IPS DF 6.9 (cell line): ENCODE results near the gene PDCD1.

Experiments used
- DNase-seq: peaks from one replicate; pipeline ENCODE4 v3.0.0-alpha.2; 2013; ENCODE audit warnings: low read depth, low spot score
- H3K27ac ChIP-seq: one replicate; pipeline ENCODE4 v1.5.1; 2013; ENCODE audit warnings: low read length, control low read depth
- H3K27me3 ChIP-seq: 2 replicates; pipeline ENCODE4 v1.6.1; 2013; ENCODE audit warnings: mild to moderate bottlenecking, low read length; ENCODE audit not compliant: control insufficient read depth, insufficient read depth
- H3K36me3 ChIP-seq: 2 replicates; pipeline ENCODE4 v1.6.1; 2013; ENCODE audit warnings: low read length; ENCODE audit not compliant: control insufficient read depth, insufficient read depth
- H3K4me1 ChIP-seq: 2 replicates; pipeline ENCODE4 v1.6.1; 2013; ENCODE audit warnings: low read length; ENCODE audit not compliant: control insufficient read depth, insufficient read depth
- H3K4me3 ChIP-seq: 2 replicates; pipeline ENCODE4 v1.5.1; 2013; ENCODE audit warnings: mild to moderate bottlenecking, low read length
- H3K9me3 ChIP-seq: 2 replicates; pipeline ENCODE4 v1.6.1; 2013; ENCODE audit warnings: low read length, inconsistent platforms; ENCODE audit not compliant: control insufficient read depth, insufficient read depth
- WGBS: extraction: QIAGEN DNeasy Blood & Tissue Kit; methylation state at CpG from one replicate; pipeline ENCODE4 v1.1.7; 2013; ENCODE audit warnings: mixed read lengths, missing lambda C conversion rate; ENCODE audit not compliant: insufficient read length, insufficient coverage; 5-methylcytosine and 5-hydroxymethylcytosine counted together

The PDCD1 gene

GRCh38 chr2:241855245-241855887, 3.3 kb downstream of the PDCD1 start:
- WGBS: no CpG with 5 or more reads among the region's 18 CpGs
- Histone ChIP-seq H3K4me3 (no peak overlapping the region), H3K27ac (no peak overlapping the region), H3K4me1 (peaks cover 8% of the 10 kb centered on the region; the same call in 1 of the 2 replicates), H3K9me3 (no peaks in the 10 kb centered on the region), H3K36me3 (no peaks in the 10 kb centered on the region; the same call in 1 of the 2 replicates), H3K27me3 (no peaks in the 10 kb centered on the region)
- DNase-seq: no peak

DNA sequence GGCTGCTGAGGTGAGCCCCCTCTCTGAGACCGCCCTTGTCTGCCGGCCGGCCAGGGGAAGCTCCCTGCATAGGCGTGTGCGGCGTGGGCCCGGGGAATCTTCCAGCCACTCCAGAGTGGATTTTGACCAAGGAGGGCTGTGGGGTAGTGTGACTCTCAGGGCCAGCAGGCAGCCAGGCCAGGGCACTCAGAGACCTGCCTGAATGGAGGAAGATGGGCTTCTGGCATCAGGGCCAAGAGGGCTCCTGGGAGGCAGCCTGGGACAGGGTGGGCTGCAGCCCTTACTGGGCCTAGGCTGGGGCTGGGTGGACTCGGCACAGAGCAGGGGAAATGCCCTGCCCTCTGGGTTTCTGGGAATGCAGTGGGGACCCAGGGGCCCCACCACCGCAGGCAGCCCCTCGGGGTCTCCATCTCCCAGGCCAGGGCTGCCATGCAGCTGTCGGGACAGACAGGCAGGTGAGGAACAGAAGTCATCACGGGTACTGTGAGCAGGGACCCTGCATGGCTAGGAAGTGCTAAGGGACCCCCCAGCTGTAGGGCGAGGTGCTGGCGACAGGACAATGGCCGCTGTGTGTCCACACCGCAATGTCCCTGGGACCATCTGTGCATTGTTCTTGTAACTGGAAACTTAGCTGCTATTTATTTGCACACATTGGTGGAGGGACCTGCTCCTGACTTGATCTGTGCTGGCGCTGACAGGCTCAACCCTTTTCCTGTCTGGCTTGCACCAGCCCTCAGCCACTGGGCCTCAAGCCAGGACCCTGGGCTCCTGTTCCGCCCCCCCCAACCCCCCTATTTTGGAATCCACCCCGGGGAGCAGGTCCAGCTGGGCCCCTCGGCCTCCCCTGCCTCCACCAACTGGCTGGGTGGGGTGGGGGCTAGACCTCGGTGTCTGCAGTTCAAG, 4.1 kb downstream of the PDCD1 start:
- no CpG with 5 or more reads among the region's 21 CpGs for WGBS
- H3K4me3 ChIP-seq: no peak overlapping the region
- no peaks in the 10 kb centered on the region; the same call in 1 of the 2 replicates for H3K36me3 ChIP-seq
- DNase-seq: no peak
- H3K4me1 ChIP-seq: peaks cover 8% of the 10 kb centered on the region; the same call in 1 of the 2 replicates
- H3K27me3 ChIP-seq: no peaks in the 10 kb centered on the region
- no peaks in the 10 kb centered on the region for H3K9me3 ChIP-seq
- no peak overlapping the region for H3K27ac ChIP-seq

- peaks cover 3% of the 10 kb centered on the region; the same call in 1 of the 2 replicates for H3K4me1 ChIP-seq
- no peak for DNase-seq
- no CpG with 5 or more reads among the region's 27 CpGs for WGBS
These were observed 4.9 kb downstream of the PDCD1 start for GRCh38 chr2:241853651-241854341.

DNA sequence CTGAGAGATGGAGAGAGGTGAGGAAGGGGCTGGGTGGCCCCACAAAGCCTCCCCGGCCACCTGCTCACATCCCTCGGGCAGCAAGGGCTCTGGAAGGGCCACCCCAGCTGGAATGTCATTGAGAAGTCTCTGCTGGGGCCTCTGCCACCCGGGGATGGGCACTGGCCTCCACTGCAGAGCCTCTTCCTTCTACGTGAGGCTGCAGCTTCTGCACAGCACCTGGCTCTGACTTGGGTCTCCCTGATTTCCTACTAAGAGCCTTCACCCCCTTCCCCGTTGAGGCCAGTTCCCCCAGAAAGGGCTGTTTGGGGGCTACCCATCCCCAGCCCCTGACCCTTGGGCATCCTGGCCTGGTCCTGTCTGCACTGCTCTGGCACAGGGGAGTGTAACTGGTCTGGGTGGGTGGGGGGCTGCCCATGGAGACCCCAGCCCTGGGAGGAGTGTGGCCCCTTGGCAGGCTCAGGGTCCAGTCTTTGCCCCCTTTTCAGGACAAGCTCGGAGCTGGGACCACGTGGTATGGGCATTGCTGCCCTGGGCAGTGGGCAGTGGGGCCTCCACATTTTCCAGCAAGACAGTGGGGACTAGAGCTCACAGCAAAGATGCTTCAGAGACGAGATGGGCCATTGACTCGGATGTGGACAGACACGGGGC, 5.6 kb downstream of the PDCD1 start:
- Histone ChIP-seq H3K4me3 (no peak overlapping the region), H3K27ac (no peak overlapping the region), H3K9me3 (no peaks in the 10 kb centered on the region), H3K4me1 (no peaks in the 10 kb centered on the region; the same call in 1 of the 2 replicates), H3K36me3 (no peaks in the 10 kb centered on the region; the same call in 1 of the 2 replicates), H3K27me3 (no peaks in the 10 kb centered on the region)
- WGBS: no CpG with 5 or more reads among the region's 10 CpGs
- DNase-seq: no peak

More at GRCh38 chr2:241853651-241854341, 4.9 kb downstream of the PDCD1 start:
- H3K36me3 ChIP-seq: no peaks in the 10 kb centered on the region; the same call in 1 of the 2 replicates
- no peaks in the 10 kb centered on the region for H3K27me3 ChIP-seq
- H3K9me3 ChIP-seq: no peaks in the 10 kb centered on the region
- no peak overlapping the region for H3K27ac ChIP-seq
- H3K4me3 ChIP-seq: no peak overlapping the region

DNA sequence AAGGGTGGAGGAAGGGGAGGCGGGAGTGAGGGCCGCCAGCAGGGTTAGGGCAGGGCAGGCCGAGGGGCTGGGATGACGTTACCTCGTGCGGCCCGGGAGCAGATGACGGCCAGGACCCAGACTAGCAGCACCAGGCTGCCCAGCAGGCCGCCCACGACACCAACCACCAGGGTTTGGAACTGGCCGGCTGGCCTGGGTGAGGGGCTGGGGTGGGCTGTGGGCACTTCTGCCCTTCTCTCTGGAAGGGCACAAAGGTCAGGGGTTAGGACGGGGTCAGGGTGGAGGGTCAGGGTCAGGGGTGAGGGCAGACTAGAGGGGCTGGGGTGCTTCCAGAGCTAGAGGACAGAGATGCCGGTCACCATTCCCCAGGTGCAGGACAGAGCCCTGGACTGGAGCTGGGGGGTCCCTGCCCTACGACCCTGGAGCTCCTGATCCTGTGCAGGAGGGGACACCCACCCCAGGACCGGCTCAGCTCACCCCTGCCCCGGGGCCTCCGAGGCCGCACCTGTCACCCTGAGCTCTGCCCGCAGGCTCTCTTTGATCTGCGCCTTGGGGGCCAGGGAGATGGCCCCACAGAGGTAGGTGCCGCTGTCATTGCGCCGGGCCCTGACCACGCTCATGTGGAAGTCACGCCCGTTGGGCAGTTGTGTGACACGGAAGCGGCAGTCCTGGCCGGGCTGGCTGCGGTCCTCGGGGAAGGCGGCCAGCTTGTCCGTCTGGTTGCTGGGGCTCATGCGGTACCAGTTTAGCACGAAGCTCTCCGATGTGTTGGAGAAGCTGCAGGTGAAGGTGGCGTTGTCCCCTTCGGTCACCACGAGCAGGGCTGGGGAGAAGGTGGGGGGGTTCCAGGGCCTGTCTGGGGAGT, 6.3 kb downstream of the PDCD1 start:
- no CpG with 5 or more reads among the region's 39 CpGs for WGBS
- no peaks in the 10 kb centered on the region for H3K27me3 ChIP-seq
- no peaks in the 10 kb centered on the region for H3K9me3 ChIP-seq
- H3K36me3 ChIP-seq: no peaks in the 10 kb centered on the region; the same call in 1 of the 2 replicates
- no peak overlapping the region for H3K4me3 ChIP-seq
- H3K4me1 ChIP-seq: no peaks in the 10 kb centered on the region; the same call in 1 of the 2 replicates
- no peak for DNase-seq
- H3K27ac ChIP-seq: no peak overlapping the region

DNA sequence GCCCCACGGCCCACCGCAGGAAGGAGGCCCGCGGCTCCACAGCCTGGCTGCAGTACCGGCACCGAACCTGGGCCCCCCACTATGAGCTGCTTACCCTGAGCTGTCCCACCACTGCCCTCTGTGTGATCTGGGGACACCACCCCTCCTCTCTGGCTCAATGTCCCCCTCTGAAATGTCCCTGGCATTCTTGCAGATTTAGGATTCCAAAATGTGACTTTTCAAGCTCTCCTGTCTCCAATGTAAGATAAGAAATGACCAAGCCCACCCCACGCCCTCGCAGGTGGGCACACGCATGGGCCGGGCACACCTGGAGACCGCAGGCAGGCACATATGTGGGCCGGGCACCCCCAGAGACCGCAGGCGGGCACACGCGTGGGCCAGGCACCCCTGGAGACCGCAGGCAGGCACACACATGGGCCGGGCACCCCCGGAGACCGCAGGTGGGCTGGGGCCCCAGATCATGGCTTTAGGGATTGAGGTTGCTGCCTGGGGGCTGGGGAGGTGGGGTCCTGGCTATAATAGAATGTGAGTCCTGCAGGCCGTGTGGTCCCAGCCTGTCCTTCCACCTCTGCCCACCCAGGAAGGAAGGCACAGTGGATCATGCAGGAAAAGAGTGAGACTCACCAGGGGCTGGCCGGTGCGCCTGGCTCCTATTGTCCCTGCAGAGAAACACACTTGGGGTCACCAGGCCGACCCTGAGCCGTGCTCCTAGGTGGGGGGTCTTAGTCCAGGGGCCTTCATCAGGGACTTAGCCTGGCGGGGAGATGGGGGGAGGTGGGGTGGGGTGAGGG, 7.2 kb downstream of the PDCD1 start:
- no peak overlapping the region for H3K27ac ChIP-seq
- no peaks in the 10 kb centered on the region; the same call in 1 of the 2 replicates for H3K4me1 ChIP-seq
- H3K9me3 ChIP-seq: no peaks in the 10 kb centered on the region
- WGBS: no CpG with 5 or more reads among the region's 26 CpGs
- no peaks in the 10 kb centered on the region; the same call in 1 of the 2 replicates for H3K36me3 ChIP-seq
- H3K4me3 ChIP-seq: no peak overlapping the region
- no peak for DNase-seq
- H3K27me3 ChIP-seq: no peaks in the 10 kb centered on the region; the same call in 1 of the 2 replicates

- Histone ChIP-seq H3K9me3 (no peaks in the 10 kb centered on the region), H3K4me3 (no peak overlapping the region), H3K36me3 (no peaks in the 10 kb centered on the region; the same call in 1 of the 2 replicates), H3K27me3 (no peaks in the 10 kb centered on the region; the same call in 1 of the 2 replicates), H3K4me1 (no peaks in the 10 kb centered on the region; the same call in 1 of the 2 replicates), H3K27ac (no peak overlapping the region)
- no CpG with 5 or more reads among the region's 27 CpGs for WGBS
- no peak for DNase-seq
These were observed 8.0 kb downstream of the PDCD1 start for GRCh38 chr2:241850544-241851324.

DNA sequence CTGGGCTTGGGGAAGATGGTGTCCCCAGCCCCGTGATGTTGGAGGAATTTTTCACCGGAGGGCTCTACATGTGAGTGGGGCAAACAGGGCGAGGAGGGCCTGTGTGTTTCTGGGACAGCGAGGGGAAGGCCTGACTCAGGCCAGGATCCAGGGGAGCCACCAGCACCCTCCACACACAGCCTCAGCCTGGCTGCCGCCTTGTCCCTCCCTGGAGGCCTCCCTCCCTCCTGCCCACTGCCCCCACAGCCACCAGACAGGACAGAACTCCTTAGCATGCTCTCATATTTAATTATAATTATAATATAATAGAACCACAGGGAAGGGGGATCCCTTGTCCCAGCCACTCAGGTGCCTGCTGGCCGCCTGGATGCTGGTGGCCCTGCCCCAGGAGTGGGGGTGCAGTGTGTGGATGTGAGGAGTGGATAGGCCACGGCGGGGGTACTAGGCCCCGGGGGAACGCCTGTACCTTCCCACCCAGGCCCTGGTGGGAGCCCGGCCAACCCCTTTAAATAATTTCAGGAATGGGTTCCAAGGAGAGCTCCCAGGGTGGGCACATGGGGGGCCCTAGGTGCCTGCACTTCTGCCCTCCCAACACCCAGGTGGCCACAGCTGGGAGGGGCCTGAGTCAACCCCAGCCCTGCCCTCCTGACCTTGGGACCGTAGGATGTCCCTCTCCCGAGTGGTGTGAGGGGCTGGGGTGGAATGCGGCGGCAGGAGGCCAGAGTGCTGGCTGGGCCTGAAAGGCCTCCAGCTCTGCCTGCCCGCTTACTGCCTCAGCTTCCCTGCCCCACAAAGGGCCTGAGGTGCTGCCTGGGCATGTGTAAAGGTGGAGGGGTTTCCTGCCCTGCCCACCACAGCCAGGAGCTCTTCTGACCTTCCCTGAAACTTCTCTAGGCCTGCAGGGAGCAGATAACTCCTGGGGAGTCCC, 8.8 kb downstream of the PDCD1 start:
- Histone ChIP-seq H3K36me3 (no peaks in the 10 kb centered on the region; the same call in 1 of the 2 replicates), H3K4me1 (no peaks in the 10 kb centered on the region; the same call in 1 of the 2 replicates), H3K27ac (no peak overlapping the region), H3K9me3 (no peaks in the 10 kb centered on the region), H3K27me3 (no peaks in the 10 kb centered on the region; the same call in none of the 2 replicates), H3K4me3 (no peak overlapping the region)
- no CpG with 5 or more reads among the region's 16 CpGs for WGBS
- no peak for DNase-seq
